OCI-LY1 (cell line): Measurements from ENCODE around the gene GPR68.

Experiments used
- H2AFZ ChIP-seq: fragments of 200-600 bp; sonication (generic), shearing (Covaris generic); 2 replicates; pipeline ENCODE4 v1.6.0; 2014; ENCODE audit warnings: antibody characterized with exemption, mild to moderate bottlenecking, low read length
- H3F3A ChIP-seq: fragments of 200-600 bp; sonication (generic), shearing (Covaris generic); 2 replicates; pipeline ENCODE4 v1.6.0; 2014; ENCODE audit warnings: mild to moderate bottlenecking, antibody characterized with exemption, low read length, moderate library complexity; ENCODE audit not compliant: insufficient read depth
- H3K27ac ChIP-seq: fragments of 200-600 bp; sonication (generic); 2 replicates; pipeline ENCODE4 v1.5.1; 2014; ENCODE audit warnings: low read length, mixed run types, mild to moderate bottlenecking, low read depth; ENCODE audit not compliant: poor library complexity, severe bottlenecking
- H3K27me3 ChIP-seq: fragments of 200-600 bp; sonication (generic); 2 replicates; pipeline ENCODE4 v1.6.0; 2014; ENCODE audit warnings: antibody characterized with exemption, mild to moderate bottlenecking, low read length, moderate library complexity; ENCODE audit not compliant: insufficient read depth
- H3K36me3 ChIP-seq: fragments of 200-600 bp; sonication (generic); 2 replicates; pipeline ENCODE4 v1.6.1; 2014; ENCODE audit warnings: mild to moderate bottlenecking, antibody characterized with exemption, low read length, moderate library complexity, mixed read lengths; ENCODE audit not compliant: insufficient read depth
- H3K4me1 ChIP-seq: fragments of 200-600 bp; sonication (generic); 2 replicates; pipeline ENCODE4 v1.5.1; 2014; ENCODE audit warnings: mild to moderate bottlenecking, low read length, moderate library complexity; ENCODE audit not compliant: insufficient read depth, severe bottlenecking
- H3K4me2 ChIP-seq: fragments of 200-600 bp; sonication (generic), shearing (Covaris generic); 2 replicates; pipeline ENCODE4 v1.6.1; 2014; ENCODE audit warnings: low read length
- H3K4me3 ChIP-seq: fragments of 200-600 bp; sonication (generic); 2 replicates; pipeline ENCODE4 v1.5.1; 2014; ENCODE audit warnings: low read length, low read depth, mild to moderate bottlenecking, mixed read lengths; ENCODE audit not compliant: poor library complexity, severe bottlenecking
- H3K79me2 ChIP-seq: fragments of 200-600 bp; shearing (Covaris generic); 2 replicates; pipeline ENCODE4 v1.6.1; 2016; ENCODE audit warnings: mixed run types, low read length, mixed read lengths; ENCODE audit not compliant: insufficient read depth
- H3K9ac ChIP-seq: fragments of 200-600 bp; sonication (generic), shearing (Covaris generic); 2 replicates; pipeline ENCODE4 v1.6.1; 2014; ENCODE audit warnings: mild to moderate bottlenecking, low read length, mixed read lengths
- H3K9me2 ChIP-seq: fragments of 200-600 bp; sonication (generic), shearing (Covaris generic); 2 replicates; pipeline ENCODE4 v1.6.1; 2014; ENCODE audit warnings: low read depth, mild to moderate bottlenecking, low read length, mixed read lengths
- H3K9me3 ChIP-seq: fragments of 200-600 bp; shearing (Covaris generic); 2 replicates; pipeline ENCODE4 v1.6.1; 2014; ENCODE audit warnings: low read length, mixed read lengths
- H4K20me1 ChIP-seq: fragments of 200-600 bp; sonication (generic), shearing (Covaris generic); 2 replicates; pipeline ENCODE4 v1.6.0; 2016; ENCODE audit warnings: mild to moderate bottlenecking, low read length; ENCODE audit not compliant: insufficient read depth
- EZH2 ChIP-seq: fragments of 200-600 bp; sonication (generic), shearing (Covaris generic); IDR thresholded peaks from 2 replicates; pipeline ENCODE4 v1.8.0; 2017; ENCODE audit warnings: borderline replicate concordance, mixed run types, mild to moderate bottlenecking, antibody characterized with exemption, low read length, moderate library complexity, mixed read lengths
- TF ChIP-seq, protein P1 (sequence below): fragments of 200-600 bp; sonication (generic), shearing (Covaris generic); IDR thresholded peaks from 2 replicates; pipeline ENCODE4 v1.5.1; 2017; ENCODE audit warnings: mild to moderate bottlenecking, antibody characterized with exemption, low read length, moderate library complexity, mixed read lengths

GPR68 gene

DNA sequence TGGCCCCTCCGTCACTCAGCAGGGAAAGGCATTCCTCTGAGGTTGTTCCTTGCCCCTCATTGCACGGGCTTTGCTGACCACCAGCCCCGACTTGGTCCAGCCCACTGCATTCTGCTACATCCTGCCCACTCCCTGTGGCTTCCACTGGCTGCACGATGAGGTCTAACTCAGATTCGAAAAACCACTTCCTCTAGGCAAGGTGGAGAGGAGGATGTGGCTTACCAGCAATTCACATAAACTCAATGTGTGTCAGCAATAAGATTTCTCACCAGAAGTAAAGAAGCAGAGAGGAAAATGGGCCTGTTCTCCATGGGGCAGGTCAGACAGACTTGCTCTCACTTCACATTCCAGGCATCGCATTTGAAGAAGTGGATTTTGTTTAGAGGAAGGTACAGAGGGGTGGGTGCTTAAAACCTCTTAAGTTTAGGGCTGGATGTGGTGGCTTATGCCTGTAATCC lies 14.7 kb downstream of the GPR68 start:
- no peak for TF ChIP-seq EZH2
- TF ChIP-seq, protein P1, sequence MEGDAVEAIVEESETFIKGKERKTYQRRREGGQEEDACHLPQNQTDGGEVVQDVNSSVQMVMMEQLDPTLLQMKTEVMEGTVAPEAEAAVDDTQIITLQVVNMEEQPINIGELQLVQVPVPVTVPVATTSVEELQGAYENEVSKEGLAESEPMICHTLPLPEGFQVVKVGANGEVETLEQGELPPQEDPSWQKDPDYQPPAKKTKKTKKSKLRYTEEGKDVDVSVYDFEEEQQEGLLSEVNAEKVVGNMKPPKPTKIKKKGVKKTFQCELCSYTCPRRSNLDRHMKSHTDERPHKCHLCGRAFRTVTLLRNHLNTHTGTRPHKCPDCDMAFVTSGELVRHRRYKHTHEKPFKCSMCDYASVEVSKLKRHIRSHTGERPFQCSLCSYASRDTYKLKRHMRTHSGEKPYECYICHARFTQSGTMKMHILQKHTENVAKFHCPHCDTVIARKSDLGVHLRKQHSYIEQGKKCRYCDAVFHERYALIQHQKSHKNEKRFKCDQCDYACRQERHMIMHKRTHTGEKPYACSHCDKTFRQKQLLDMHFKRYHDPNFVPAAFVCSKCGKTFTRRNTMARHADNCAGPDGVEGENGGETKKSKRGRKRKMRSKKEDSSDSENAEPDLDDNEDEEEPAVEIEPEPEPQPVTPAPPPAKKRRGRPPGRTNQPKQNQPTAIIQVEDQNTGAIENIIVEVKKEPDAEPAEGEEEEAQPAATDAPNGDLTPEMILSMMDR = no peak
- H3K27me3 ChIP-seq = no peaks in the 10 kb centered on the region
- no peaks in the 10 kb centered on the region for H3K79me2 ChIP-seq
- H4K20me1 ChIP-seq = no peaks in the 10 kb centered on the region
- H3K36me3 ChIP-seq = peaks cover 14% of the 10 kb centered on the region
- no peaks in the 10 kb centered on the region for H3F3A ChIP-seq
- no peaks in the 10 kb centered on the region for H3K9me3 ChIP-seq
- H3K9me2 ChIP-seq = no peaks in the 10 kb centered on the region
- H3K27ac ChIP-seq = no peak overlapping the region
- peaks cover 18% of the 10 kb centered on the region for H3K4me1 ChIP-seq
- no peak overlapping the region for H3K4me3 ChIP-seq
- no peak overlapping the region for H2AFZ ChIP-seq
- no peak overlapping the region for H3K9ac ChIP-seq
- no peak overlapping the region; the same call in 1 of the 2 replicates for H3K4me2 ChIP-seq

DNA sequence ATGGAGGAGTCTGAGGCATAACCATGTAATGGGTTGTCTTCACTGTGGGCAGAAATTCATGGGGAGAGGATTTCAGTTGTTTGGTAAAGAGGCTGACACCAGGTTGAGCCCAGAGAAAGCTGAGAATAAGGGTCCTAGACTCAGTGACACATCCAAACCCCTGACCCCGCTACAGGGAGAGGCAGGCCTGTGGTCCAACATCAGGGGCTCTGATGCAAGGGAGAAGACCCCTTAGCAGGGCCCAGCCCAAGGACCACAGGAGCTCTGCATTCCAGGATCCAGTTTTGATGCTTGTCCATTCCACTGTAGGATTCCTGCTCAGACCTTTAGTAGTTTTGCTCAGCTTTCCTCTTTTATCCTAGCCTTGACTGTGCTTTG lies 15.5 kb downstream of the GPR68 start:
- Histone ChIP-seq H2AFZ (no peak overlapping the region), H3K9me2 (no peaks in the 10 kb centered on the region), H4K20me1 (no peaks in the 10 kb centered on the region), H3K27me3 (no peaks in the 10 kb centered on the region), H3F3A (no peaks in the 10 kb centered on the region), H3K4me1 (peaks cover 18% of the 10 kb centered on the region), H3K9me3 (no peaks in the 10 kb centered on the region), H3K79me2 (no peaks in the 10 kb centered on the region), H3K36me3 (peaks cover 18% of the 10 kb centered on the region), H3K4me3 (no peak overlapping the region), H3K27ac (no peak overlapping the region), H3K4me2 (no peak overlapping the region), H3K9ac (no peak overlapping the region)
- TF ChIP-seq, protein P1 = no peak
- TF ChIP-seq EZH2 = no peak

DNA sequence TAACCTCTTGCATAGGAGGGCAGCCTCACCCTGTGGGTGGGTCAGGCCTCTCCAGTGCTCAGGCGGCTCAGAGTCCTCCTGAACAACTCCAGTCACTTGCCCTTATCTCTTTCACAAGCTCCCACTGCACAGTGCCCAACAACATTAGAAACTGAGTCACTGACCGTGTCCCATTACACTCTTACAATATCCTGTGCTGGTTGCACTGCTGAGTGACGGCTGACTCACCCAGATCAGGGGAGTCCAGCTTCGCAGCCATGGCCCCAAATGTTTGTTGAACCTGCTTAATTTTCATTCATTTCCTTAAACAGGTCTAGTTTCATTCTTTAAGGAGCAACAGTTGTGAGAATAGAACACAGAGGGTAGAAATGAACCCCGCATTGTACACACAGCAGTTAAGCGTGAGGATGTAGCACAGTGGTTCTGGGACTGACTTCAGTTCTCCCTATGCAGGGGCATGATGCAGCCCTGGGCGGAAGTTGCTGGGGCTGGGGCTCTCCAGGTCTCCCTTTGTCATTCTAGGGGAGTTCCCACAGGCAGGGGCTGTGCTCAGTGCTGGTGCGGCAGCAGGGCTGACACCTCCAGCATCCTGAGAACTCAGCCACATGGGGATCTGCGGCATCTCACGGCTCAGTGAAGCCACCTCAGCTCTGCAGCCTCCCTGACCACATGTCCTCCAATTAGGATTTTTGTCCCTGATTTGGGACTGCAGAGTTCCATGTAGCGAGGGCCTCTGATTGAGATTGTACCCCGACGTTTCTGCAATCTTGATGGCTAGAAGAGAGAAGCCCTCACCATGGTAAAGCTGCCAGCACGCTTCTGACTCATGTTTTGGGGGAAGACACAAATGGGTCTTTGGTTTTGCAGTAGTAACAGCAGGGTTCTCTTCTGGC lies 16.1 kb downstream of the GPR68 start:
- Histone ChIP-seq H3K9me2 (no peaks in the 10 kb centered on the region), H3K36me3 (peaks cover 18% of the 10 kb centered on the region), H3K79me2 (no peaks in the 10 kb centered on the region), H3K27ac (no peak overlapping the region), H3K4me1 (peaks cover 18% of the 10 kb centered on the region), H2AFZ (no peak overlapping the region), H3K27me3 (no peaks in the 10 kb centered on the region), H3K4me3 (no peak overlapping the region), H3K4me2 (no peak overlapping the region), H3K9ac (no peak overlapping the region), H4K20me1 (no peaks in the 10 kb centered on the region), H3K9me3 (no peaks in the 10 kb centered on the region), H3F3A (no peaks in the 10 kb centered on the region)
- no peak for TF ChIP-seq EZH2
- TF ChIP-seq, protein P1 = no peak
